Epithelial cell of prostate (primary cell): Measurements from ENCODE around the gene IRF8.

ENCODE experiments used
- DNase-seq: peaks from one replicate; pipeline ENCODE4 v3.0.0-alpha.2; 2011; ENCODE audit warnings: low read depth, low spot score
- H3K27ac ChIP-seq: fragments of 450-650 bp; 2 replicates; pipeline ENCODE4 v1.5.1; 2017; ENCODE audit warnings: mild to moderate bottlenecking

The IRF8 gene

GRCh38 chr16:85911251-85911930 is 12.4 kb downstream of the IRF8 start:
- no peak for DNase-seq
- no peak overlapping the region for H3K27ac ChIP-seq

- no peak for DNase-seq
- H3K27ac ChIP-seq = no peak overlapping the region
These were observed 13.4 kb downstream of the IRF8 start for GRCh38 chr16:85912211-85912974.

GRCh38 chr16:85913141-85913601 is 14.2 kb downstream of the IRF8 start:
- no peak overlapping the region for H3K27ac ChIP-seq
- no peak for DNase-seq

- DNase-seq = no peak
- H3K27ac ChIP-seq = no peak overlapping the region
These were observed 14.9 kb downstream of the IRF8 start for GRCh38 chr16:85913688-85914422.

- no peak overlapping the region for H3K27ac ChIP-seq
- no peak for DNase-seq
These were observed 15.4 kb downstream of the IRF8 start for GRCh38 chr16:85914423-85914794.

DNA sequence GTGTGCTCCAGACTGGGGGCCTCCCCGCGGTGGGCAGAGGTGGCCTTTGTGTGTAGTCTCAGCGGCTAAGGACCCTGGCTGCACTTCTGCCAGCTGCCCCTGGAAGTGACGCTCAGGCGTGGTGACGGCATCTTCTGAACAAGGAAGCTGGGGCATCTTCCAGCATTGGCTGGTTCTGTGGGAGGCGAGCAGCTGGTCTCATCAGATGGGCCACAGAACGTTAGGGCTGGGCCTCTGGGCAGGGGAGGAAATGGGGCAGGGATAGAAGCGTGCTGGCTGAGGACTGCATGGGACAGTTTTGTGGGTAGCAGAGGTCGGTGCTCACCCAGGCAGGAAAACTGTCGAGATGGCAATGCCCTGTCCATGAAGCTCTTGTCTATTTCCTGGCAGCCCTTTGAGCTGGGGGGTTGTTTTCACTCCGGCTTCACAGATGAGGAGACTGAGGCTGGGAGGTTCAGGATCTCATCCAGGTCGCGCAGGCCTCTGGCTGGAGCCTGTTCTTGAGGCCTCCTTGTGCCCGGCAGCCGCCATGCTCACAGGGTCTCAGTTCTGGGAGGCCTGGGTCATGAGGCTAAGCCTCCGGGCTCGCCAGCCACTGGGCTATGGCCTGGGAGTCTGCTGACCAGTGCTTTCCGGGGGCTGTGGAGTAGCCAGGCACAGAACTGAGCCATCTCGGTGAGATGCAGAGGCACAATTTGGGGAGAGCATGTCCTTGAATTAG is 16.3 kb downstream of the IRF8 start:
- H3K27ac ChIP-seq = no peak overlapping the region
- no peak for DNase-seq

DNA sequence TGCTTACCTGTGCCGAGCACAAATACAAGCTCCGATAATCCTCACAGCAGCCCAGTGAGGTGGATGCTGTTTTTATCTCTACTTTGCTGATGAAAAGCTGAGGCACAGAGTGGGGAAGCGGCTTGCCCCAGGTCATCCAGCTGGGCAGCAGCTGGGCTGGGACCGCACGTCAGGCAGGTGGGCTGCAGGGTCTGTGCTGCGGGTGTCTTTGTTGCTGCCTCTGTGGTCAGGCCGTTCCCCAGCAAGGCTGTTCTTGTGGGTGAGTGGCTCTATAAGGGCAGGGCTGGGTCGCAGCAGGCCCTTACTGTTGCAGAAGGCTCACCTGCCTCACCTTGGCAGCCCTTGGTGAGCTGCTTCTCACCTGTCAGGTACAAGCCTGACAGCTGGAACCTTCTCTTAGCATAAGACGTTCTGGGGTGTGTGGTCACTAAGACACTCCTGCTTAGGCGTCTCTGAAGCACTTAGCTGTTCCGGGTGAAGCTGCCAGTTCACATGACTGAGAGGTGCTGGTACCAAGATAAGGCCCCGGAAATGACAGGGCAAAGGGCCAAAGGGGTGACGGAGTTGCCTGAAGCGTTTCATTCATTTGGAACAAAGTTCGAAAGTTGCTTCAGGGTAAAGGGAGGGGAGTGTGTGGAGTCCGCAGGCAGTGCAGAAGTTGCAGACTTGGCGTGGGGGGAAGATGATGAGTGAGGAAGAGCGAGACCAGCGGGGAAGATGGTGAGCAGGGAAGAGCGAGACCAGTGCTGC is 17.4 kb downstream of the IRF8 start:
- DNase-seq = no peak
- H3K27ac ChIP-seq = no peak overlapping the region

DNA sequence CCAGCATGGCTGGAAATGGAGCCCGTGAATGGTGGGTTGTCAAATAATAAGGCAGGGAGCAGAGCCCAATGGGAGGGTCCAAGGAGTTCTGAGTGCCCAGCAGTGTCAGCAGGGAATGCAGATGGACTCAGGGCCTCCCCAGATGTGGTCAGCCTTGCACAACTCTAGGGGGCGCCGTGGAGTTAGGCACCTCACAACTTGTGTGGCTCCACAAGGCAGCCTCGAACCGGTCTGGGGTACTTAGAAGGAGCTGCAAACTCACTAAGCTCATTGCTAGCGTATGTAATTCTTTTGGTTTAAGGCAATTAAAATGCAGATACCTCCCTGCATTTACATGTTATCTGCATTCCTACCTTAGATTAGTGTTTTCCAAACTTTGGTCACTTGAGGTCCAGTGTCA is 18.1 kb downstream of the IRF8 start:
- no peak overlapping the region for H3K27ac ChIP-seq
- no peak for DNase-seq

DNA sequence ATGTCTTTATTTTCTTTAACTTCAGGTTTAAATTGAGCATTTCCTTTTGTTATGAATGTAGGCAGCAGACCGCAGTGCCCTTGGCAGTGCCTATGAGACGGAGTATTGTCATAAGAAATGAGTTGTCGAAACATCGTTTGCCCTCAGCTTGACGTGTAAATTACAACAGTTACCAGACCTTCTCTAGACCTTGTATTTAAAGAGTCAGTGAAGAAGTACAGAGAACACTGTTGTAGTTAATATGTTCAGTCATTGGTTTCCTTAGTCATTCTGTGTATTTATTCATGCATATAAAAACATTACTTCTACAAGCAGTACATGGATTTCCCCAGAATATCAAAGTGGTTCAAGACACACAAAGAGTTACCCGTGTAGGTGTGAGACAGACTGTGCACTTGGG is 19.0 kb downstream of the IRF8 start:
- DNase-seq = no peak
- H3K27ac ChIP-seq = no peak overlapping the region

DNA sequence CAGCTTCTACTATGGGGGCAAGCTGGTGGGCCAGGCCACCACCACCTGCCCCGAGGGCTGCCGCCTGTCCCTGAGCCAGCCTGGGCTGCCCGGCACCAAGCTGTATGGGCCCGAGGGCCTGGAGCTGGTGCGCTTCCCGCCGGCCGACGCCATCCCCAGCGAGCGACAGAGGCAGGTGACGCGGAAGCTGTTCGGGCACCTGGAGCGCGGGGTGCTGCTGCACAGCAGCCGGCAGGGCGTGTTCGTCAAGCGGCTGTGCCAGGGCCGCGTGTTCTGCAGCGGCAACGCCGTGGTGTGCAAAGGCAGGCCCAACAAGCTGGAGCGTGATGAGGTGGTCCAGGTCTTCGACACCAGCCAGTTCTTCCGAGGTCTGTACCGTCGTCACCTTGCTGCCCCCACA is 19.5 kb downstream of the IRF8 start:
- no peak for DNase-seq
- H3K27ac ChIP-seq = no peak overlapping the region

DNA sequence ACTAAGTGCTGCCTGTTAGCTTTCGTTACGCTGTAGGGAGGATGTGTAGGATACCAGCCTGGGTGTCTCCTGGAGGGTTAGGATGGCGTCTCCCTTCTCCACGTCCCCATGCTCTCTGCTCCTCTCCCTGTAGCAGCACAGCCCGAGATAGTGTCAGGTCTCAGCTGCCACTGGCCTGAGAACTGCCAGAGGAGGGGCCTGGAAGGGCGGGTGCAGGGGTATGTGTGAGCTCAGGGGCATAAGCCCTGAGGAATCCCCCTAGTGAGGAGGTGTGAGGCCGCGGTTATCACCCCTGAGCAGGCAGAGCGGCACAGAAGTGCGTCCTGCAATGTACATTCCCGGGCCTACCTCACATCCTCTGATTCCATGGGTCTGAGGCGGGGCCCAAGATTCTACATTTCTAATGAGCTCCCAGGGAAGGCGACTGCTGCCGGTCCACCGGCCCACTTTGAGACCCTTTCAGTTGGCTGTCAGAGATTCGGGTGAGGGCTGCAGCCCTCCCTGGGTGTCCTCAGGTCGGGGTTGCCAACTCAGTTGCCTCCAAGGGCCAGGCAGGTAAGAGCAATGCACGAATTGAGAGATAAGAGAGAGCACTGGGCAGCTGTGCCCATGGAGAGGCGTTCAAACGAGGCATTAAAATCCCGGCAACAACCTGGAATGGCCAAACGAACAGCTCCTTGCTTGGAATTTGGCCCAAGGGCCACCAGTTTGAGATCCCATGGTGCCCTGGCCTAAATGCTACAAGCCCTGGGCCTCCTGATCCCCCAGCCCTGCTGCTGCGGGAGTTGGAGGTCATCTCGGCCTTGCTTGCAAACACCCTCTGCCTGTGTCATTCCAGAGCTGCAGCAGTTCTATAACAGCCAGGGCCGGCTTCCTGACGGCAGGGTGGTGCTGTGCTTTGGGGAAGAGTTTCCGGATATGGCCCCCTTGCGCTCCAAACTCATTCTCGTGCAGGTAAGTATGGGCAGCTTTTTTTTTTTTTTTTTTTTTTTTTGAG is 20.6 kb downstream of the IRF8 start:
- no peak overlapping the region for H3K27ac ChIP-seq
- no peak for DNase-seq

GRCh38 chr16:85921026-85921425 is 22.1 kb downstream of the IRF8 start:
- DNase-seq = no peak
- H3K27ac ChIP-seq = no peak overlapping the region

DNA sequence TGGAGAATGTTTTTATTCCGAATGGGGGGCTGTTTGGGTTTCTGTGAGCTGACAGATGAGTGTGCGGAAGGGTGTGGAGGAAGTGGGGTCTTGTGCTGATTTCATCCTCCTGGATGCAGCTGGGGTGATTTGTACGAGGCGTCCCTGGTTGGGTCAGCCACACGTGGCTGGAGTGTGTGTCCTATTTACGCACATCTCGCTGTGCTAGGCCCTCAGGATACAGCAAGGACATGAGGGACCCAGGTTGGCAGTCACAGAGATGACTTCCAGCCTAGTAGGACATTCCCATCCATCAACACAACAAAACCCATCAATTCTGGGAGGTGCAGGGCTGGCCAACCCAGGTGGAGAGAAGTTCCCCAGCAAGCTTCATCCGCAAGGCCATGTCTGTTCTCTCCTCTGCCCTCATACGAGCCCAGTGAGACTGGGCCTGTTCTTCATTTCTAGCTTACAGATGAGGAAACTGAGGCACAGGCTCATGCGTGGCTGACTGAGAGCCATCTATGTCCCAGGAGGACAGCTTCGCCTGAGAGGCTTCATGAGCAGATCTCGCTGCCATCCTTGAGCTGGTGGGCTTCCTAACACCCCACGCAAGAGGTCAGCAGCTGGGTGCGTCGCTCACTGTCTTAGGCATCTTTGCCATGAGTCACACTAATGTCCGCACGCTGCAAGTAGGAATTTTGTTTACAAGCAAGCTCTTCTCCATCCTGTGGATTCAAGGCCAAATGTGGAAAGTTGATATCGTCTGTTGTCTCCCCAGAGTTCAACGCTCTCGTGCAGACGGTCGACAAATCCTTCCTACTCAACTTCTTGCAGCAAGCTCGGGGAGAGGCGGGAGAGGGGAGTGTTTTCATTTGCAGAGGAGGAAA is 24.4 kb downstream of the IRF8 start:
- no peak overlapping the region for H3K27ac ChIP-seq
- DNase-seq = no peak

DNA sequence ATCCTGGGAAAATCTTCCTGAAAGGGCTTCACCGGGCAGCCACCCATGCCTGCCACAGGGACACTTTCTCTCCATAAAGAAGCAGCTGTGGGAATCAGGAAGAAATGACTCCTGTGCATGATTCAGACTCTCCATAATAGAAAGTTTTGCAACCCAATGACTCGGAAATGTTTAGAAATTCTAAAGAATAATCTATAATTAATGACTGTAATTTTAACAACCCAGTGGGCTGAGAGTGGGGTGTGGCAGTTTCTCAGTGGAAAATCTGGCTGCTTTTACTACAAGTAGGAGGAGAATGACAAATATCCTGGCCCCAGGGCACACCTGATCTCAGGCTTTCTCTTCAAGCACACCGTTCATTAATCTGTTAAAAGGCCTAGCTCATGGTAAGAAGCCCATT is 25.7 kb downstream of the IRF8 start:
- DNase-seq = peak; percentile 18
- H3K27ac ChIP-seq = no peak overlapping the region

GRCh38 chr16:85926370-85926769 is 27.4 kb downstream of the IRF8 start:
- H3K27ac ChIP-seq = no peak overlapping the region
- no peak for DNase-seq

GRCh38 chr16:85927371-85927770 is 28.4 kb downstream of the IRF8 start:
- no peak overlapping the region for H3K27ac ChIP-seq
- DNase-seq = no peak

DNA sequence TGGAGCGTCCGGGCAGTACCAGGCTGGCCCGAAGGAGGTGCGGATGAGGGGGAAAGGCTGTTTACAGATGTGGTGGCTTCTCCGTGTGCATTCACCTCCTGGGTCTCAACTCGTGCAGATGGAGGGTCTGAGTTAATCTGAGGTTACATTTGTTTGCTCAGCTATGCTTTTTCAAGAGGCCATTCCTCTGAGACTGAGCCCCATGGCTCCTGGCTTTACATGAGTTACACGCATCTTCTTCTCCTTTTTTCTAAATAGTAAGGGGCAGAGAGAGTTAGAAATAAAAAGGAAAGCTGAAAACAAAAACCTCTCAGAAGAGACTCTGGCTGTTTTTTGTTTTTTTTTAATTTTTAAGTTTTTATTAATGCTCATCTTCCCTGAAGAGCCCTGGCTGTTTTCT is 29.0 kb downstream of the IRF8 start:
- no peak for DNase-seq
- no peak overlapping the region for H3K27ac ChIP-seq

GRCh38 chr16:85928401-85928820 is 29.4 kb downstream of the IRF8 start:
- H3K27ac ChIP-seq = no peak overlapping the region
- no peak for DNase-seq
